Neural progenitor cell (in vitro differentiated cells): Measurements from ENCODE around the gene SLC7A9. TPM values are rescaled to one million over a fixed set of nuclear protein-coding genes. Genes with fewer than 3 reads are reported as not detected.

Experiments
- DNase-seq: peaks from one replicate; pipeline ENCODE4 v3.0.0-alpha.2; 2016; ENCODE audit warnings: low spot score
- H2AFZ ChIP-seq: fragments of 200-600 bp; sonication (generic); replicated peaks from 2 replicates; pipeline ENCODE4 v1.6.1; 2016; ENCODE audit warnings: antibody characterized with exemption
- H3F3A ChIP-seq: fragments of 200-600 bp; sonication (generic); 2 replicates; pipeline ENCODE4 v1.6.1; 2016; ENCODE audit warnings: antibody characterized with exemption, low read depth
- H3K27ac ChIP-seq: fragments of 200-600 bp; sonication (generic); 2 replicates; pipeline ENCODE4 v1.5.1; 2016; ENCODE audit warnings: mild to moderate bottlenecking
- H3K27me3 ChIP-seq: fragments of 200-600 bp; sonication (generic); 2 replicates; pipeline ENCODE4 v1.6.1; 2016; ENCODE audit warnings: mild to moderate bottlenecking, moderate library complexity
- H3K36me3 ChIP-seq: fragments of 200-600 bp; sonication (generic); 2 replicates; pipeline ENCODE4 v1.5.1; 2016
- H3K4me1 ChIP-seq: fragments of 200-600 bp; sonication (generic); 2 replicates; pipeline ENCODE4 v1.6.1; 2016; ENCODE audit warnings: mixed run types
- H3K4me2 ChIP-seq: fragments of 200-600 bp; sonication (generic); 2 replicates; pipeline ENCODE4 v1.6.1; 2016
- H3K4me3 ChIP-seq: fragments of 200-600 bp; sonication (generic); 2 replicates; pipeline ENCODE4 v1.5.1; 2016
- H3K79me2 ChIP-seq: fragments of 200-600 bp; sonication (generic); 2 replicates; pipeline ENCODE4 v1.6.1; 2016; ENCODE audit warnings: low read depth
- H3K9ac ChIP-seq: fragments of 200-600 bp; sonication (generic); 2 replicates; pipeline ENCODE4 v1.6.1; 2016
- H3K9me3 ChIP-seq: fragments of 200-600 bp; sonication (generic); 2 replicates; pipeline ENCODE4 v1.5.1; 2016; ENCODE audit warnings: low read depth
- H4K20me1 ChIP-seq: fragments of 200-600 bp; sonication (generic); 2 replicates; pipeline ENCODE4 v1.6.1; 2016; ENCODE audit warnings: low read depth
- H3K27ac Mint-ChIP-seq: 3 replicates; pipeline ENCODE4 v1.8.0; 2021; ENCODE audit warnings: mixed read lengths
- H3K27me3 Mint-ChIP-seq: 2 replicates; pipeline ENCODE4 v1.8.0; 2022; ENCODE audit warnings: low read depth, mild to moderate bottlenecking, inconsistent platforms, moderate library complexity, mixed read lengths; ENCODE audit not compliant: insufficient read depth
- H3K36me3 Mint-ChIP-seq: 3 replicates; pipeline ENCODE4 v1.8.0; 2021; ENCODE audit warnings: mixed read lengths
- H3K4me1 Mint-ChIP-seq: 3 replicates; pipeline ENCODE4 v1.8.0; 2021; ENCODE audit warnings: mixed read lengths
- H3K4me3 Mint-ChIP-seq: 3 replicates; pipeline ENCODE4 v1.8.0; 2021; ENCODE audit warnings: mild to moderate bottlenecking, moderate library complexity, mixed read lengths
- H3K9me3 Mint-ChIP-seq: 3 replicates; pipeline ENCODE4 v1.8.0; 2020; ENCODE audit warnings: mixed read lengths
- CTCF ChIP-seq: fragments of 200-600 bp; sonication (generic); IDR thresholded peaks from 2 replicates; pipeline ENCODE4 v1.5.1; 2017; ENCODE audit warnings: antibody characterized with exemption, mild to moderate bottlenecking
- EZH2 ChIP-seq: fragments of 200-600 bp; sonication (generic); IDR thresholded peaks from 2 replicates; pipeline ENCODE4 v1.6.1; 2017; ENCODE audit warnings: antibody characterized with exemption, mild to moderate bottlenecking, moderate library complexity
- EZH2phosphoT487 ChIP-seq: fragments of 200-600 bp; sonication (generic); IDR thresholded peaks from 2 replicates; pipeline ENCODE4 v1.6.1; 2017; ENCODE audit warnings: antibody characterized with exemption
- total RNA-seq: library from RNA; depleted of rRNA; stranded (reverse); fragments of >200 nt; gene quantifications from 2 replicates; pipeline ENCODE4 v1.2.3, GENCODE V29; 2015; ENCODE audit warnings: low replicate concordance

SLC7A9 gene
- total RNA-seq, 1 donor from 2014 or later = not detected

GRCh38 chr19:32818536-32818935, 51.0 kb downstream of the SLC7A9 start:
- Mint-ChIP-seq H3K27me3 (peaks cover 13% of the 10 kb centered on the region), H3K9me3 (peaks cover 2% of the 10 kb centered on the region), H3K4me3 (no peak overlapping the region), H3K27ac (peak overlapping the region; percentile 27), H3K4me1 (peaks cover 28% of the 10 kb centered on the region), H3K36me3 (no peaks in the 10 kb centered on the region)
- Histone ChIP-seq H3F3A (no peaks in the 10 kb centered on the region), H3K9me3 (no peaks in the 10 kb centered on the region), H3K9ac (no peak overlapping the region), H3K4me2 (no peak overlapping the region), H3K27ac (no peak overlapping the region), H3K27me3 (no peaks in the 10 kb centered on the region), H3K79me2 (no peaks in the 10 kb centered on the region), H3K36me3 (no peaks in the 10 kb centered on the region), H3K4me1 (peaks cover 5% of the 10 kb centered on the region), H3K4me3 (no peak overlapping the region), H2AFZ (no peak overlapping the region), H4K20me1 (no peaks in the 10 kb centered on the region)
- no peak for DNase-seq
- TF ChIP-seq EZH2 (no peak), CTCF (no peak), EZH2phosphoT487 (no peak)

GRCh38 chr19:32817569-32818476, 51.7 kb downstream of the SLC7A9 start:
- Histone ChIP-seq H3K27ac (no peak overlapping the region), H3F3A (no peaks in the 10 kb centered on the region), H3K4me2 (no peak overlapping the region), H3K4me3 (no peak overlapping the region), H3K27me3 (no peaks in the 10 kb centered on the region), H3K36me3 (no peaks in the 10 kb centered on the region), H2AFZ (no peak overlapping the region), H3K4me1 (peaks cover 5% of the 10 kb centered on the region), H3K9ac (no peak overlapping the region), H4K20me1 (no peaks in the 10 kb centered on the region), H3K9me3 (no peaks in the 10 kb centered on the region), H3K79me2 (no peaks in the 10 kb centered on the region)
- no peaks in the 10 kb centered on the region for H3K9me3 Mint-ChIP-seq
- no peak overlapping the region for H3K4me3 Mint-ChIP-seq
- DNase-seq = no peak
- no peak for TF ChIP-seq EZH2
- TF ChIP-seq EZH2phosphoT487 = no peak
- TF ChIP-seq CTCF = no peak
- peaks cover 10% of the 10 kb centered on the region for H3K27me3 Mint-ChIP-seq
- peak overlapping the region; percentile 76 for H3K27ac Mint-ChIP-seq
- H3K36me3 Mint-ChIP-seq = no peaks in the 10 kb centered on the region
- H3K4me1 Mint-ChIP-seq = peaks cover 26% of the 10 kb centered on the region

- Histone ChIP-seq H3K27ac (no peak overlapping the region), H3K36me3 (no peaks in the 10 kb centered on the region), H2AFZ (peak overlapping the region; percentile 68), H3K27me3 (no peaks in the 10 kb centered on the region), H3F3A (no peaks in the 10 kb centered on the region), H3K9ac (no peak overlapping the region), H3K9me3 (no peaks in the 10 kb centered on the region), H3K79me2 (no peaks in the 10 kb centered on the region), H3K4me3 (no peak overlapping the region), H3K4me1 (peaks cover 5% of the 10 kb centered on the region), H3K4me2 (no peak overlapping the region), H4K20me1 (no peaks in the 10 kb centered on the region)
- Mint-ChIP-seq H3K36me3 (no peaks in the 10 kb centered on the region), H3K4me3 (no peak overlapping the region), H3K4me1 (peaks cover 26% of the 10 kb centered on the region), H3K9me3 (no peaks in the 10 kb centered on the region), H3K27me3 (peaks cover 10% of the 10 kb centered on the region), H3K27ac (peak overlapping the region; percentile 44)
- no peak for DNase-seq
- TF ChIP-seq EZH2 (no peak), CTCF (no peak), EZH2phosphoT487 (no peak)
These were observed 52.9 kb downstream of the SLC7A9 start for GRCh38 chr19:32816555-32817099.
